Kidney (tissue), 14 donors: ENCODE data around the gene METTL15. TPM values are rescaled to one million over a fixed set of nuclear protein-coding genes. Genes with fewer than 3 reads are reported as not detected.
"Not testable (repeated sequence)": the region's sequence is repeated elsewhere in the genome, so short reads cannot be mapped to it uniquely, and the experiment has no call there.

Experiments
- DNase-seq, 5 donors: peaks; one replicate each; pipeline ENCODE4 v3.0.0-alpha.2; 2013 to 2020
- FAIRE-seq: peaks from 2 replicates; lab custom pipeline; 2012; peaks lifted over from hg19 to GRCh38; lab: Jason Lieb, UNC
- H3K27ac ChIP-seq, 2 donors: one replicate each; pipeline ENCODE4 v1.7.0; 2013; ENCODE audit warnings: low read depth in 2 of 2, low read length in 2 of 2, inconsistent platforms in 1 of 2
- H3K27me3 ChIP-seq: one replicate; pipeline ENCODE4 v1.7.1; 2013; ENCODE audit warnings: low read length, inconsistent platforms; ENCODE audit not compliant: control insufficient read depth, insufficient read depth
- H3K36me3 ChIP-seq, 3 donors: one replicate each; pipeline versions ENCODE4 v1.7.0 to v1.7.1; 2013; ENCODE audit warnings: low read length in 3 of 3, control low read depth in 1 of 3, inconsistent platforms in 1 of 3; ENCODE audit not compliant: insufficient read depth in 3 of 3, control insufficient read depth in 2 of 3
- H3K4me1 ChIP-seq, 3 donors: one replicate each; pipeline versions ENCODE4 v1.7.0 to v1.7.1; 2013; ENCODE audit warnings: low read length in 3 of 3, inconsistent platforms in 1 of 3, low read depth in 1 of 3; ENCODE audit not compliant: control insufficient read depth in 2 of 3, insufficient read depth in 2 of 3
- H3K4me3 ChIP-seq, 3 donors: one replicate each; pipeline versions ENCODE4 v1.7.0 to v1.8.1; 2013; ENCODE audit warnings: low read length in 3 of 3, control low read depth in 1 of 3, inconsistent platforms in 1 of 3
- H3K9ac ChIP-seq, 3 donors: one replicate each; pipeline versions ENCODE4 v1.7.0 to v1.7.1; 2013; ENCODE audit warnings: low read length in 3 of 3, control low read depth in 1 of 3, inconsistent platforms in 1 of 3
- H3K9me3 ChIP-seq, 3 donors: one replicate each; pipeline versions ENCODE4 v1.7.0 to v1.7.1; 2013; ENCODE audit warnings: low read length in 3 of 3, control low read depth in 1 of 3, inconsistent platforms in 1 of 3; ENCODE audit not compliant: control insufficient read depth in 2 of 3, insufficient read depth in 1 of 3
- intact Hi-C: fragments of 100-400 bp; cut with DNase I; formaldehyde crosslinking; loops from one replicate; pipeline ENCODE4 v1.11.1; 2022
- polyA plus RNA-seq: library from polyadenylated mRNA; stranded (reverse); fragments of 350-450 nt; fragmentation: Illumina TruSeq; extraction: RNeasy Lipid Tissue Mini Kit (QIAGEN cat#74804); gene quantifications from one replicate; pipeline ENCODE4 v1.2.3, GENCODE V29; 2014; ENCODE audit warnings: low read depth, low replicate concordance; ENCODE audit not compliant: insufficient read depth
- total RNA-seq: library from RNA; stranded (reverse); fragmentation: NEBNext Ultra II Directional; extraction: Animal tissue kit (Norgen Biotek cat#: 25700); gene quantifications from one replicate; pipeline ENCODE4 v1.2.1, GENCODE V29; 2021
- TF ChIP-seq, protein P1 (sequence below): IDR thresholded peaks from 3 replicates; pipeline ENCODE4 v1.5.1; 2012; ENCODE audit warnings: mild to moderate bottlenecking, moderate library complexity, borderline replicate concordance; ENCODE audit not compliant: insufficient read depth; ENCODE audit errors: extremely low read depth
- donor health status: control.
- donor health status: control.
- donor health status: control.
- donor health status: control.
- donor health status: control.
- donor health status: DM: yes; HTN: yes; CAD: no.
- donor health status: Normal renal cell carcinoma (clear cell type).

METTL15 gene
- total and polyA plus RNA-seq, 2 donors from 2014 or later = 6.4 to 14.7 TPM

DNA sequence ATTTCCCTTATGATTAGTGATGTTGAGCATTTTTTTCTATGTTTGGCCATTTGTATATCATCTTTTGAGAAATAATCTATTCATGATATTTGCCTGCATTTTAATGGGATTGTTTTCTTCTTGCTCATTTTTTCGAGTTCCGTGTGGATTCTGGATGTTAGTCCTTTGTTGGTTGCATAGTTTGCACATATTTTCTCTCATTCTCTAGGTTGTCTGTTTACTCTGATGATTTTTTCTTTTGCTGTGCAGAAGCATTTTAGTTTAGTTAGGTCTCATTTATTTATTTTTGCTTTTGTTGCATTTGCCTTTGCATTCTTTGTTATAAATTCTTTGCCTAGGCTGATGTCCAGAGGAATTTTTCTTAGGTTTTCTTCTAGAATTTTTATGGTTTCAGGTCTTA, 87.3 kb downstream of the METTL15 start:
- Histone ChIP-seq H3K4me3 (no peak overlapping the region), H3K9me3 (peaks cover 0 to 9% (median 0%) of the 10 kb centered on the region in 3 donors), H3K27ac (no peak overlapping the region), H3K27me3 (no peaks in the 10 kb centered on the region), H3K9ac (no peak overlapping the region), H3K36me3 (no peaks in the 10 kb centered on the region), H3K4me1 (no peaks in the 10 kb centered on the region)
- DNase-seq = no peak
- TF ChIP-seq, protein P1, sequence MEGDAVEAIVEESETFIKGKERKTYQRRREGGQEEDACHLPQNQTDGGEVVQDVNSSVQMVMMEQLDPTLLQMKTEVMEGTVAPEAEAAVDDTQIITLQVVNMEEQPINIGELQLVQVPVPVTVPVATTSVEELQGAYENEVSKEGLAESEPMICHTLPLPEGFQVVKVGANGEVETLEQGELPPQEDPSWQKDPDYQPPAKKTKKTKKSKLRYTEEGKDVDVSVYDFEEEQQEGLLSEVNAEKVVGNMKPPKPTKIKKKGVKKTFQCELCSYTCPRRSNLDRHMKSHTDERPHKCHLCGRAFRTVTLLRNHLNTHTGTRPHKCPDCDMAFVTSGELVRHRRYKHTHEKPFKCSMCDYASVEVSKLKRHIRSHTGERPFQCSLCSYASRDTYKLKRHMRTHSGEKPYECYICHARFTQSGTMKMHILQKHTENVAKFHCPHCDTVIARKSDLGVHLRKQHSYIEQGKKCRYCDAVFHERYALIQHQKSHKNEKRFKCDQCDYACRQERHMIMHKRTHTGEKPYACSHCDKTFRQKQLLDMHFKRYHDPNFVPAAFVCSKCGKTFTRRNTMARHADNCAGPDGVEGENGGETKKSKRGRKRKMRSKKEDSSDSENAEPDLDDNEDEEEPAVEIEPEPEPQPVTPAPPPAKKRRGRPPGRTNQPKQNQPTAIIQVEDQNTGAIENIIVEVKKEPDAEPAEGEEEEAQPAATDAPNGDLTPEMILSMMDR = no peak
- intact Hi-C loops = no loop called here
- FAIRE-seq = no peak

DNA sequence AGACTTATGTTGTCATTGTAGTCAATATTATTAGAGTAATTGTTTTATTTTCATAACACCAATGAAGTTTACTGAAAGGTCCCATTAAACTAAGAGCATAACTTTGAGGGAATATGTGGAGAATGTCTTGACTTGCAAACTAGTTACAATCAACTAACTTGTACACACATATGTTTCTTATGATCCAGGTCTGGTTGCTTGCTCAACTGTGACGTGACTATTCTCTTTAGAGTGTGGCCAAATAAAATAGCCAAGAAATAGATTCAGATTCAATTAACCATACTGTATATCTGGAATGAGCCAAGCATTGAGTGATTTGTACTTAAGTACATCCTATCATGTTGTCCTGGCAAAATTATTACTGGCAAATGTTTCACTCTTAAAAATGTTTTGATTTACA, 101.7 kb downstream of the METTL15 start:
- H3K9ac ChIP-seq = no peak overlapping the region
- no peak overlapping the region for H3K27ac ChIP-seq
- no peaks in the 10 kb centered on the region for H3K36me3 ChIP-seq
- no peaks in the 10 kb centered on the region for H3K27me3 ChIP-seq
- FAIRE-seq (no peak), DNase-seq (no peak)
- no peak overlapping the region for H3K4me3 ChIP-seq
- intact Hi-C loops = no loop called here
- H3K9me3 ChIP-seq = no peaks in the 10 kb centered on the region
- no peaks in the 10 kb centered on the region for H3K4me1 ChIP-seq
- TF ChIP-seq, protein P1 = no peak

DNA sequence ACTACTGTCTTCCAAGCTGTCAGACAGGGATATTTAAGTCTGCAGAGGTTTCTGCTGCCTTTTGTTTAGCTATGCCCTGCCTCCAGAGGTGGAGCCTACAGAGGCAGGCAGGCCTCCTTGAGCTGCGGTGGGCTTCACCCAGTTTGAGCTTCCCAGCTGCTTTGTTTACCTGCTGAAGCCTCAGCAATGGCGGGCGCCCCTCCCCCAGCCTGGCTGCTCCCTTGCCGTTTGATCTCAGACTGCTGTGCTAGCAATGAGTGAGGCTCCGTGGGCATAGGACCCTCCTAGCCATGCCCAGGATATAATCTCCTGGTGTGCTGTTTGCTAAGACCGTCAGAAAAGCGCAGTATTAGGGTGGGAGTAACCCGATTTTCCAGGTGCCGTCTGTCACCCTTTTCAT, 113.9 kb downstream of the METTL15 start:
- H3K27me3 ChIP-seq, H3K4me3 ChIP-seq, intact Hi-C loops, FAIRE-seq, H3K27ac ChIP-seq, H3K4me1 ChIP-seq, H3K9ac ChIP-seq, H3K36me3 ChIP-seq, H3K9me3 ChIP-seq, DNase-seq: not testable (repeated sequence)

DNA sequence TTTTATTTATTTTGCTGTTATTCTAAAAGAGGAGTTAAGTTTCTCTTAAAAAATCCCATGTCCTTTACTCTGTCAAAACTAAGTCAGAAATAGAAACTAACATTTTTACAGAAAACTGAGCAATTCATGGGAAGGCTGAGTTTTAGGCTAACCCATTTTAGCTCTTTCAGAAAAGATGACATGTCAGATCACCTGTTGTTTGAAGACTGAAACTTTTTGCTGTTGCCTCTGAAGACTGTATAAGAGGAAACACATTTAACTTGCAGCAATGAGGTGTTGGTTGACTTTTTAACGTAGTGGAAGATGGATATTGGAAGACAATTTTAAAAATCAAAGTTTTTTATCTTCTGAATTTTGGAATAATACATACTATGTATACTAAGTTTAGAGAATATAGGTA, 115.4 kb downstream of the METTL15 start:
- Histone ChIP-seq H3K36me3 (no peaks in the 10 kb centered on the region), H3K4me1 (no peaks in the 10 kb centered on the region), H3K9ac (no peak overlapping the region), H3K27ac (no peak overlapping the region), H3K4me3 (no peak overlapping the region), H3K9me3 (no peaks in the 10 kb centered on the region), H3K27me3 (no peaks in the 10 kb centered on the region)
- DNase-seq (no peak), FAIRE-seq (no peak)
- intact Hi-C loops = no loop called here
- TF ChIP-seq, protein P1 = no peak
